ENCODE measurements around the gene RABAC1. TPM values are rescaled to one million over a fixed set of nuclear protein-coding genes. Genes with fewer than 3 reads are reported as not detected.

Gene RABAC1
- total and polyA plus RNA-seq, 4 donors = 87.9 to 291 (median 263) TPM

DNA sequence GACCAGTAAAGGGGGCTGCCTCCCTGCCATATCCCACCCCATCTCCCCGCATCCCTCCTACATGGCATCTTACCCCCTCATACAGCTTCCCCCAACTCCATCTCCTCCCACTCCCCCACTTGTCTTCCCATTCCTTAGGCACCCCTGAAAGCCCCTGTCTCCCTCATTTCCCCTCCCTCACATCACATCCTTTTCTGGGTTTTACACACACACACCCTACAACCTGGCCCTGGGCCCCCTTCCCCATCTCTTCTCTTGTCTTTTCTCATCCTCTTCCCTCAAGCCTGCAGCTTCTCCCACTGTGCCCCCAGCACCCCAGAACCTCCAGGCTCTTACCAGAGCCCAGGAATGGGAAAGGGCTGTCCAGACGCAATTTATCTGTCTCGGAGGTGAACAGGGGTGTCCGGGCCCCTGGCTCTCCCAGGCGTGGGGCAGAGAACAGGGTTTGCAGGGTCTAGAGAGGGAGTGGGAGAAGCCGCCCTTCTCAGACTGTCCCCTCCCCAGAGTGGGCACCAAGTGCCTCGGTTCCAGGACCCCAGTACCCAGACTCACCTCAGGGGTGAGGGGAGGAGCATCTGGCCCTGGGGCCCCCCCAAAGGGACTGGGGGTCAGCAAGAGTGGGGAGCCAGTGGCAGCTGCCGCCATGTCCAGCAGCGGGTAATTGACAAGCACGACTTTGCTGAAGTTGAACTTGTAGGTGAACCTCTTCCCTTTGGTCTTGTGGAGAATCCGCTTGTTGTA, 50.2 kb downstream of the RABAC1 start:
- H3K27me3 ChIP-seq (ENCODE audit: control insufficient read depth in 3 of 3, insufficient read depth in 3 of 3, low read length in 2 of 3) = peaks cover 0 to 32% (median 23%) of the 10 kb centered on the region in 3 donors
- TF ChIP-seq, protein P1, sequence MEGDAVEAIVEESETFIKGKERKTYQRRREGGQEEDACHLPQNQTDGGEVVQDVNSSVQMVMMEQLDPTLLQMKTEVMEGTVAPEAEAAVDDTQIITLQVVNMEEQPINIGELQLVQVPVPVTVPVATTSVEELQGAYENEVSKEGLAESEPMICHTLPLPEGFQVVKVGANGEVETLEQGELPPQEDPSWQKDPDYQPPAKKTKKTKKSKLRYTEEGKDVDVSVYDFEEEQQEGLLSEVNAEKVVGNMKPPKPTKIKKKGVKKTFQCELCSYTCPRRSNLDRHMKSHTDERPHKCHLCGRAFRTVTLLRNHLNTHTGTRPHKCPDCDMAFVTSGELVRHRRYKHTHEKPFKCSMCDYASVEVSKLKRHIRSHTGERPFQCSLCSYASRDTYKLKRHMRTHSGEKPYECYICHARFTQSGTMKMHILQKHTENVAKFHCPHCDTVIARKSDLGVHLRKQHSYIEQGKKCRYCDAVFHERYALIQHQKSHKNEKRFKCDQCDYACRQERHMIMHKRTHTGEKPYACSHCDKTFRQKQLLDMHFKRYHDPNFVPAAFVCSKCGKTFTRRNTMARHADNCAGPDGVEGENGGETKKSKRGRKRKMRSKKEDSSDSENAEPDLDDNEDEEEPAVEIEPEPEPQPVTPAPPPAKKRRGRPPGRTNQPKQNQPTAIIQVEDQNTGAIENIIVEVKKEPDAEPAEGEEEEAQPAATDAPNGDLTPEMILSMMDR (IDR thresholded peaks at IDR 0.05; ENCODE audit: control extremely low read depth, extremely low read depth) = no peak
- WGBS, 2 donors = 84 to 85% methylated on average over 11 of the region's 11 CpGs
- H3K9me3 ChIP-seq (ENCODE audit: control insufficient read depth in 4 of 4, insufficient read depth in 3 of 4, low read length in 3 of 4) = peaks cover 0 to 2% (median 0%) of the 10 kb centered on the region in 4 donors
- H3K4me1 ChIP-seq (ENCODE audit: control insufficient read depth in 5 of 5, insufficient read depth in 5 of 5, low read length in 5 of 5) = peaks cover 0 to 4% (median 0%) of the 10 kb centered on the region in 5 donors
- H3K36me3 ChIP-seq (ENCODE audit: control insufficient read depth in 4 of 4, insufficient read depth in 4 of 4, low read length in 4 of 4) = peaks cover 5 to 37% (median 14%) of the 10 kb centered on the region in 4 donors
- ATAC-seq (ENCODE audit: insufficient read depth, low FRiP score) (no peak), DNase-seq (no peak)
- H3K9ac ChIP-seq (ENCODE audit: insufficient read depth in 1 of 2, low read length in 2 of 2) = no peak overlapping the region
- no peak overlapping the region for H3K27ac ChIP-seq (ENCODE audit: low read depth in 1 of 2, low read length in 1 of 2)
- no peak overlapping the region for H3K4me3 ChIP-seq

DNA sequence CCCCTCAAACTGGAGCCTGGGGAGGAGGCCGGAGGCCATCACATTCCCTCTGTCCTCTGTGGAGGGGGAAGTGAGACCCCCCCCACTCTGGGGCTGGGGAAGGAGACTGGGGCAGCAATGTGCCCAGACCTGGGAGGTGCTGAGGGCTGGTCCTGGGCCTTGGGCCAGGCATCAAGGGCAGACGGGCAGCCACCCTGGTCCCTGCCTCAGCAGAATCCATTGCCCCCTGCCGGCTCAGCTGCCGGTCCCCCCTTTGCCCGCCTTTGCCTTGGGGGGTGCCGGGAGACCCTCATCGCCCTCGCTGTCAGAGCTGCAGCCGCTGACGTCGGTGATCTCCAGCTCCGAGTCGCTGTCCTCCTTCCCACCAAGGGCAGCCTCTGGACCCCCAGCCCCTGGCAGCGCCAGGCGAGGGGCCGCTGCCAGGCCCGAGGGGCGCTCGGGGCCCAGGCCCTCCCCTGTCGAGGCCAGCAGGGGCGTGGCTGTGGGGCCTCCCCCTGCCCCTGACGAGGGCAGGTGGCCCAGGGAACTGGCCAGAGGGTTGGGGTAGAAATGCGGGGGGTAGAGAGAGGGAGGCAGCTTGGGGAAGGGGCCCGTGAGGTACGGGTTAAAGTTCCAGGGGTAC, 51.0 kb downstream of the RABAC1 start:
- DNase-seq = no peak
- H3K36me3 ChIP-seq (ENCODE audit: control insufficient read depth in 4 of 4, insufficient read depth in 4 of 4, low read length in 4 of 4) = peaks cover 5 to 45% (median 18%) of the 10 kb centered on the region in 4 donors
- no peak for ATAC-seq (ENCODE audit: insufficient read depth, low FRiP score)

DNA sequence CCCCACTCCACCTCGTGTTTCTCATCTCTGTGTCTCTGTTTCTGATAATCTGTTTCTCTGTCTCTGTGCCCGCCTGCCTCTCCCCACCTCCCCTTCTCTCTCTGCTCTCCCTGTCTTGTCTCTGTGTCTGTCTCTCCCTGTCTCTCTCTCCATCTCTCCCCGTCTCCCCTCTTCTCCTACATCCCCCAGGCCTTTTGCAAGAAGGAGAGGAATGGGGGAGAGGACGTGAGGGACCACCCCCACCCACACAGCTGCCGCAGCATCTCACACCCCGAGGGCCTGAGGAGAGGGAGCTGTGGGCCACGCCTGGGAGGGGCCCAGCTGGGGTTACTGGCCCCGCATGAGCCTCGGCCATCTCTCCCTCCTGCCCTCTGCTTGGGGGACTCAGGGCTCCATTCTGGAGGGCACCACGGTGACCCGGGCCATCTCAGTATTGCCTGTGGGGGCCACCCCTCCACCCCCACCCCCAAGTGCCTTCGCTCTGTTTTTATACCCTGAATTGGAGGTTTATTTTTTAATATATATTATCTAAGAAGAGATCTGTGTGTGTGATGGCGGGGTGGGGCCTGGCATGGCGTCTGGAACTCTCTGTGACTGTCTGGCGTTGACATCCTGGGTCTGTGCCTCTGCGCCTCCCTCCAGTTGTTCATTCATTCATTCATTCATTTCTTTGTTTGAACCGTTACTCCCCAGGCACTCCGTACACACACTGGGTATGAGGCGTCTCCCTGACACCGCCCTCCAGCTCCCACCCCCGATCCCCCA, 52.0 kb downstream of the RABAC1 start:
- TF ChIP-seq, protein P1 (IDR thresholded peaks at IDR 0.05; ENCODE audit: control extremely low read depth, extremely low read depth) = no peak
- Histone ChIP-seq H3K4me3 (no peak overlapping the region), H3K36me3 (ENCODE audit: control insufficient read depth in 4 of 4, insufficient read depth in 4 of 4, low read length in 4 of 4) (peaks cover 5 to 55% (median 22%) of the 10 kb centered on the region in 4 donors), H3K27me3 (ENCODE audit: control insufficient read depth in 3 of 3, insufficient read depth in 3 of 3, low read length in 2 of 3) (peaks cover 0 to 16% (median 15%) of the 10 kb centered on the region in 3 donors), H3K9me3 (ENCODE audit: control insufficient read depth in 4 of 4, insufficient read depth in 3 of 4, low read length in 3 of 4) (peaks cover 0 to 2% (median 0%) of the 10 kb centered on the region in 4 donors), H3K27ac (ENCODE audit: low read depth in 1 of 2, low read length in 1 of 2) (no peak overlapping the region), H3K9ac (ENCODE audit: insufficient read depth in 1 of 2, low read length in 2 of 2) (no peak overlapping the region), H3K4me1 (ENCODE audit: control insufficient read depth in 5 of 5, insufficient read depth in 5 of 5, low read length in 5 of 5) (peaks cover 0 to 5% (median 0%) of the 10 kb centered on the region in 5 donors)
- WGBS, 2 donors = 85 to 92% methylated on average over 21 of the region's 21 CpGs
- no peak for DNase-seq
- ATAC-seq (ENCODE audit: insufficient read depth, low FRiP score) = no peak

More for the DNA sequence above, 51.0 kb downstream of the RABAC1 start:
- Histone ChIP-seq H3K9me3 (ENCODE audit: control insufficient read depth in 4 of 4, insufficient read depth in 3 of 4, low read length in 3 of 4) (peaks cover 0 to 2% (median 0%) of the 10 kb centered on the region in 4 donors), H3K27me3 (ENCODE audit: control insufficient read depth in 3 of 3, insufficient read depth in 3 of 3, low read length in 2 of 3) (peaks cover 0 to 25% (median 20%) of the 10 kb centered on the region in 3 donors), H3K9ac (ENCODE audit: insufficient read depth in 1 of 2, low read length in 2 of 2) (no peak overlapping the region), H3K4me3 (no peak overlapping the region), H3K4me1 (ENCODE audit: control insufficient read depth in 5 of 5, insufficient read depth in 5 of 5, low read length in 5 of 5) (peaks cover 0 to 4% (median 0%) of the 10 kb centered on the region in 5 donors), H3K27ac (ENCODE audit: low read depth in 1 of 2, low read length in 1 of 2) (no peak overlapping the region)
- TF ChIP-seq, protein P1 (IDR thresholded peaks at IDR 0.05; ENCODE audit: control extremely low read depth, extremely low read depth) = no peak
- 84 to 86% methylated on average over 25 of the region's 25 CpGs for WGBS, 2 donors

Other genes starting within 250 kb of the RABAC1 start
- 100 to 1,000 TPM in 1 of 2 donors, 1 to 10 TPM in 1; 5.2 to 280 TPM for gene CEACAM6, start 203.8 kb downstream of the RABAC1 start, total RNA-seq
- gene CEACAM6, start 203.8 kb downstream of the RABAC1 start, polyA plus RNA-seq = 100 to 1,000 TPM; 101 to 185 TPM
- 1 to 10 TPM; 3.1 to 4.3 TPM for gene CEACAM3, start 162.7 kb downstream of the RABAC1 start, total RNA-seq
- 10 to 100 TPM in 1 of 2 donors, 1 to 10 TPM in 1; 1.2 to 21.9 TPM for gene CEACAM3, start 162.7 kb downstream of the RABAC1 start, polyA plus RNA-seq
- not detected for gene LYPD4, start 114.6 kb downstream of the RABAC1 start, total RNA-seq
- gene LYPD4, start 114.6 kb downstream of the RABAC1 start, polyA plus RNA-seq = not detected
- gene DMRTC2, start 114.3 kb downstream of the RABAC1 start, total RNA-seq = not detected
- gene DMRTC2, start 114.3 kb downstream of the RABAC1 start, polyA plus RNA-seq = under 1 TPM in 1 of 2 donors, not detected in 1; 0.03 TPM
- 1,000 to 10,000 TPM; 1,039 to 1,726 TPM for gene RPS19, start 99.1 kb downstream of the RABAC1 start, total RNA-seq
- gene RPS19, start 99.1 kb downstream of the RABAC1 start, polyA plus RNA-seq = 1,000 to 10,000 TPM; 1,953 to 4,419 TPM
- 10 to 100 TPM in 1 of 2 donors, 1 to 10 TPM in 1; 2.6 to 14.8 TPM for gene CD79A, start 82.0 kb downstream of the RABAC1 start, total RNA-seq
- 1 to 10 TPM; 1.4 to 9.2 TPM for gene CD79A, start 82.0 kb downstream of the RABAC1 start, polyA plus RNA-seq
- 100 to 1,000 TPM in 1 of 2 donors, 10 to 100 TPM in 1; 55.4 to 231 TPM for gene ARHGEF1, start 76.1 kb downstream of the RABAC1 start, total RNA-seq
- gene ARHGEF1, start 76.1 kb downstream of the RABAC1 start, polyA plus RNA-seq = 100 to 1,000 TPM; 138 to 215 TPM
- under 1 TPM in 1 of 2 donors, not detected in 1; 0.67 TPM for gene ERFL, start 30.9 kb downstream of the RABAC1 start, total RNA-seq
- gene ERFL, start 30.9 kb downstream of the RABAC1 start, polyA plus RNA-seq = under 1 TPM; 0.16 to 0.37 TPM
- under 1 TPM; 0.09 to 0.40 TPM for gene ATP1A3, start 34.9 kb upstream of the RABAC1 start, total RNA-seq
- under 1 TPM; 0.10 to 0.16 TPM for gene ATP1A3, start 34.9 kb upstream of the RABAC1 start, polyA plus RNA-seq
- gene GRIK5, start 110.9 kb upstream of the RABAC1 start, total RNA-seq = 1 to 10 TPM in 1 of 2 donors, under 1 TPM in 1; 0.83 to 1.6 TPM
- under 1 TPM; 0.26 TPM for gene GRIK5, start 110.9 kb upstream of the RABAC1 start, polyA plus RNA-seq
- gene ZNF574, start 116.8 kb upstream of the RABAC1 start, total RNA-seq = 10 to 100 TPM; 11.5 to 13.7 TPM
- 1 to 10 TPM; 6.8 to 8.6 TPM for gene ZNF574, start 116.8 kb upstream of the RABAC1 start, polyA plus RNA-seq
- gene POU2F2, start 173.1 kb upstream of the RABAC1 start, total RNA-seq = 1 to 10 TPM; 3.2 to 7.6 TPM
- gene POU2F2, start 173.1 kb upstream of the RABAC1 start, polyA plus RNA-seq = 10 to 100 TPM in 1 of 2 donors, 1 to 10 TPM in 1; 1.9 to 11.9 TPM